Adipose tissue (tissue), 3 donors: ENCODE results near the gene MYO18B. TPM values are rescaled to one million over a fixed set of nuclear protein-coding genes. Genes with fewer than 3 reads are reported as not detected.

Experiments
- H3K27ac ChIP-seq: one replicate; pipeline ENCODE4 v1.5.1; 2013; ENCODE audit warnings: low read depth, low read length
- WGBS, 3 donors: extraction: QIAGEN DNeasy Blood & Tissue Kit; methylation state at CpG; one replicate each; pipeline ENCODE4 v1.1.7; 2013; 5-methylcytosine and 5-hydroxymethylcytosine counted together
- polyA plus RNA-seq, 3 donors: library from polyadenylated mRNA; stranded (reverse); fragments of 200-250 nt; gene quantifications; one replicate each; pipeline ENCODE4 v1.2.3, GENCODE V29; 2013
- donor health status: healthy with polysubstance abuse.
- donor health status: Bipolar disorder and iron deficiency.
- donor health status: healthy.

MYO18B gene
- polyA plus RNA-seq, 3 donors = 0.06 to 0.34 (median 0.21) TPM

GRCh38 chr22:25935266-25936058 is 193.5 kb downstream of the MYO18B start:
- 43 to 78% (median 44%) methylated on average over 7 of the region's 7 CpGs for WGBS, 3 donors
- H3K27ac ChIP-seq = no peak overlapping the region

- 39 to 86% (median 83%) methylated on average over 1 of the region's 1 CpG for WGBS, 3 donors
- H3K27ac ChIP-seq = no peak overlapping the region
Measured at GRCh38 chr22:25938151-25938550, 196.2 kb downstream of the MYO18B start.

- H3K27ac ChIP-seq = no peak overlapping the region
- WGBS, 3 donors = 89% methylated on average over 4 of the region's 4 CpGs
Measured at GRCh38 chr22:25939384-25939783, 197.4 kb downstream of the MYO18B start.

GRCh38 chr22:25940479-25940878 is 198.5 kb downstream of the MYO18B start:
- no peak overlapping the region for H3K27ac ChIP-seq
- WGBS, 3 donors = 71 to 73% (median 72%) methylated on average over 2 of the region's 2 CpGs

GRCh38 chr22:25941365-25941960 is 199.5 kb downstream of the MYO18B start:
- H3K27ac ChIP-seq = no peak overlapping the region
- WGBS, 3 donors = 47 to 79% (median 47%) methylated on average over 8 of the region's 8 CpGs

GRCh38 chr22:25942115-25942855 is 200.3 kb downstream of the MYO18B start:
- 61 to 65% (median 61%) methylated on average over 9 of the region's 9 CpGs for WGBS, 3 donors
- no peak overlapping the region for H3K27ac ChIP-seq

- no peak overlapping the region for H3K27ac ChIP-seq
Measured at GRCh38 chr22:25942856-25943411, 200.9 kb downstream of the MYO18B start.

GRCh38 chr22:25950111-25950510 is 208.1 kb downstream of the MYO18B start:
- WGBS, 3 donors = 53 to 58% (median 55%) methylated on average over 1 of the region's 1 CpG
- H3K27ac ChIP-seq = no peak overlapping the region

More at GRCh38 chr22:25942856-25943411, 200.9 kb downstream of the MYO18B start:
- 21 to 41% (median 34%) methylated on average over 10 of the region's 10 CpGs for WGBS, 3 donors

- no peak overlapping the region for H3K27ac ChIP-seq
- WGBS, 3 donors = 43 to 63% (median 52%) methylated on average over 3 of the region's 3 CpGs
Measured at GRCh38 chr22:25953276-25953675, 211.3 kb downstream of the MYO18B start.

- WGBS, 3 donors = 20 to 71% (median 67%) methylated on average over 4 of the region's 4 CpGs
- no peak overlapping the region for H3K27ac ChIP-seq
Measured at GRCh38 chr22:25953919-25954318, 211.9 kb downstream of the MYO18B start.

- H3K27ac ChIP-seq = no peak overlapping the region
- WGBS, 3 donors = 91 to 97% (median 93%) methylated on average over 9 of the region's 9 CpGs
Measured at GRCh38 chr22:25955323-25955722, 213.3 kb downstream of the MYO18B start.

GRCh38 chr22:25956801-25957200 is 214.8 kb downstream of the MYO18B start:
- H3K27ac ChIP-seq = no peak overlapping the region
- WGBS, 3 donors = 48 to 67% (median 55%) methylated on average over 5 of the region's 5 CpGs

- 66 to 72% (median 67%) methylated on average over 12 of the region's 12 CpGs for WGBS, 3 donors
Measured at GRCh38 chr22:25959818-25960774, 218.1 kb downstream of the MYO18B start.

GRCh38 chr22:25961699-25962098 is 219.7 kb downstream of the MYO18B start:
- H3K27ac ChIP-seq = no peak overlapping the region
- 66 to 78% (median 76%) methylated on average over 5 of the region's 5 CpGs for WGBS, 3 donors

More at GRCh38 chr22:25959818-25960774, 218.1 kb downstream of the MYO18B start:
- no peak overlapping the region for H3K27ac ChIP-seq

- 79 to 86% (median 83%) methylated on average over 2 of the region's 2 CpGs for WGBS, 3 donors
- H3K27ac ChIP-seq = no peak overlapping the region
Measured at GRCh38 chr22:25962711-25963110, 220.7 kb downstream of the MYO18B start.

- 84 to 90% (median 86%) methylated on average over 10 of the region's 10 CpGs for WGBS, 3 donors
- no peak overlapping the region for H3K27ac ChIP-seq
Measured at GRCh38 chr22:25964961-25965730, 223.2 kb downstream of the MYO18B start.

- no peak overlapping the region for H3K27ac ChIP-seq
- 9 to 22% (median 11%) methylated on average over 8 of the region's 8 CpGs for WGBS, 3 donors
Measured at GRCh38 chr22:25966448-25966913, 224.5 kb downstream of the MYO18B start.
